HG03521 (cell line): Measurements from ENCODE around the gene LRRC8E.

ENCODE experiments used
- ATAC-seq: cut with Tn5 transposase; IDR thresholded peaks from one replicate; pipeline ENCODE4 v1.9.1; 2021; ENCODE audit warnings: mild to moderate bottlenecking, moderate library complexity; ENCODE audit not compliant: unreplicated experiment

The LRRC8E gene

GRCh38 chr19:7888145-7888825 lies at the start of gene LRRC8E:
LRRC8E (plus strand) TSS chr19:7888510; CDS start chr19:7895604, 7,094 bp downstream.
- no peak for ATAC-seq

- ATAC-seq, result no peak
These were observed 48.8 kb upstream of the LRRC8E start for GRCh38 chr19:7839476-7839875.

- no peak for ATAC-seq
These were observed 47.7 kb upstream of the LRRC8E start for GRCh38 chr19:7840629-7841028.

DNA sequence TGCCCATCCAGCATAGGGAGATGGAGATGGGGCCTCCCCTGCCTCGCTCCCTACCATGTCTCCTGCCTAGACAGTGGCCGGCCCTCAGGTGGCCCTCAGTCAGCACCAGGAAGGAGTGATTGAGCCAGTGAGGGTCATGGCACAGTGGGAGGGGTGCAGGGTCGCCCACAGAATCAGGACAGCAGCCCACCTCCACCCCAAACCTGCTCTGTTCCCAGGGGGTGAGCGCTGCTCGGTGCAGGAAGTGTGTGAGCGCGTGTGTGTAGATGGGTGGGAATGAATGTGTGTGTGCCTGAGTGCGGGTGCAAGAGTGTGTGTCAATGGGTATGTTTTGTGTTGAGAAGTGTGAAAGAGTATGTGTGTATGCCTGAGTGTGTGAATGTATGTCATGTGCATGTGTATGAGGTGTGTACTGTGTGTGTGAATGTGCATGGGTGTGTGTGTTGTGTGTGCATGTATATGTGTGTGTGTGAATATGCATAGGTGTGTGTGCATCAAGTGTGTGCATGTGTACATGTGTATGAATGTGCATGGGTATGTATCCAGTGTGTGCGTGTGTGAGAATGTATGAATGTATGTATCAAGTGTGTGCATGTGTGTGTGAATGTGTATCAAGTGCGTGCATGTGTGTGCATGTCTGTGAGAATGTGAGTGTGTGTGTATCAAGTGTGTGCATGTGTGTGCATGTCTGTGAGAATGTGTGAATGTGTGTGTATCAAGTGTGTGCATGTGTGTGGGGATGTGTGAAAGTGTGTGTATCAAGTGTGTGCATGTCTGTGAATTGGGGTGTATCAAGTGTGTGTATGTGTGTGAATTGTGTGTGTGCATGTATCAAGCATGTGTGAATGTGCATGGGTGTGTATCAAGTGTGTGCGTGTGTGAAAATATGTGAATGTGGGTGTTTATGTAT lies 46.3 kb upstream of the LRRC8E start:
- no peak for ATAC-seq

- ATAC-seq, result no peak
These were observed 45.5 kb upstream of the LRRC8E start for GRCh38 chr19:7842661-7843294.

DNA sequence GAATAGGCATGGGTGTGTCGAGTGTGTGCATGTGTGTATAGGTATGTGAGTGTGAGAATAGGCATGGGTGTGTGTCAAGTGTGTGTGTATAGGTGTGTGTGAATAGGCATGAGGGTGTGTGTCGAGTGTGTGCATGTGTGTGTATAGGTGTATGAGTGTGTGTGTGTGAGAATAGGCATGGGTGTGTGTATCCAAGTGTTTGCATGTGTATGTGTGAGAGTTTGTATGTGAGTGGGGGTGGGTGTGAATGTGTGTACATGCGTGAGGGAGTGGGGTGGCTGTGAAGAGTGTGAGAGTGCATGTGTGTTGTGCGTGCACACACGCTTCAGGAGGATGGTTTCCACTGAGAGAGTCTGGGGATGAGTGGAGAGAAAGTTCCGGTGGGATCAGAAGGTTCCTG lies 44.8 kb upstream of the LRRC8E start:
- ATAC-seq, result no peak

DNA sequence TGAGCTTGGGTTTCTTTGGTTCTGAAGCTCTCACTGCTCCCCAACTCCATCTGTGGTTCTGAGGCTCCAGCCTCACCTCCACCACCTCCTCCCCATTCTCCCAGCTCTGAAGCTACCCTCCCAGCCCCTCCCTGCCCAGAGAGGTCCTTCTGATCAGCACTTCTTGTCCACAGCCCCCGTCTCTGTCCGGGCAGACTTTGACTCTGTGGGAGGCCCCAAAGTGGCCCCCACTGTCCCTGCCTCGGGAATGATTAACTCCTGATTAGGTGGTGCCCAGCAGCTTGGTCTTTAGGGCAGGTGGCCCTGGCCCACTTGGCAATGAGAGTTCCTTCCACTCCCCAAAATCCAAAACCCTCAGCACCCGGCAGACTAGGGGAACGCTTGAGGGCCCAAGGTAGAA lies 43.9 kb upstream of the LRRC8E start:
- ATAC-seq, result no peak

DNA sequence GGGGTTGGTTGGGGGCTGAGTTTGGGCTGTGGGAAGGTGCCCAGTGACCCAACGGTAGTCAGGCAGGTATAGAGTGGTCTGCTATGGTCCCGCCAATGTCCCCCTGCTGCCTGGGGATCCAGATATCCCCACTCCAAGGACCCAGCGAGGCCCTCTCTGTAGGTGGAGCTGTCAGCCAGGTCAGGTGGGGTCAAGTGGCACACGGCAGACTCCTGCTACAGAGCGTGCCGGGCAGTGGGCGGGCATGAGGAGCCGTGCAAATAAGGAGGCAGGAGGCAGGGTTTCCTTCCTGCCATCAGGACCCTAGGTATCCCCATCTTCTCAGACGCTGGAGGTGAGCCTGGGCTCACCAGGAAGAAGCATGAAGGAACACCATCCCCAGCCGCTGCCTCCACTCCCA lies 43.4 kb upstream of the LRRC8E start:
- ATAC-seq, result no peak

- ATAC-seq, result no peak
These were observed 42.7 kb upstream of the LRRC8E start for GRCh38 chr19:7845390-7846154.

DNA sequence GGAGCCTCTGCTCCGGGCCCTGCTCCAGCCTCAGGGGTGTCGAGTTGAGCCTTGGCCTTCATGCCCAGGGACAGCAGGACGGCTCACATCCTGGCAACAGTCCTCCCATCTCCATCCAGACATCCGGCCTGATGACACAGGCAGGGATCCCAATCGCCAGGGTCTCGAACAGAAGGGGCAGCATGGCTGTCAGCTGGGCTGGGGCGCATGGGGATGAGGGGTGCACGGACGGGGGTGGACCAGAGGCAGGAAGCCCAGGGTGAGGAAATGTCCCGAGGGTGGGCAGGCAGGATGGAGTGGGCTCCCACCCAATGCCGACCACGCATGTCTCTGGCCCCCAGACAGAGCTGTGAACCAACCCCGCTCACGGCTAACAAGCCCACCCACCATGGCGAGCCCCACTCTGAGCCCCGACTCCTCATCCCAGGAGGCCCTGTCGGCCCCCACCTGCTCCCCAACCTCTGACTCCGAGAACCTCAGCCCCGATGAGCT lies 42.1 kb upstream of the LRRC8E start:
- no peak for ATAC-seq

DNA sequence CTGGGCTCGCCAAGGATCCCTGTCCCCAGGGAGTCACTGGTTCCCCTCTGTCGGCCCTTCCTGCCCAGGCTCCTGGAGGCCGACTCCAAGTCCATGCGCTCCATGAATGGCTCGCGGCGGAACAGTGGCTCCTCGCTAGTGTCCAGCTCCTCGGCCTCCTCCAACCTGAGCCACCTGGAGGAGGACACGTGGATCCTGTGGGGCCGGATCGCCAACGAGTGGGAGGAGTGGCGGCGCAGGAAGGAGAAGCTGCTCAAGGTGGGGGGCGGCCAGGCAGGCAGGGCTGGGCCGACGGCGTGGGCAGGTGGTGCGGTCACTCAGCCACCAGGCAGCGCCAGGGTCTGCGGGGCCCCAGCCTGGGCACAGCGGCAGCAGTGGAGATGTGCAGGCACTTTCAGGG lies 40.6 kb upstream of the LRRC8E start:
- no peak for ATAC-seq

GRCh38 chr19:7848779-7849457 lies 39.4 kb upstream of the LRRC8E start:
- no peak for ATAC-seq

- ATAC-seq, result no peak
These were observed 38.7 kb upstream of the LRRC8E start for GRCh38 chr19:7849631-7849999.

GRCh38 chr19:7850000-7850813 lies 38.1 kb upstream of the LRRC8E start:
- no peak for ATAC-seq

- no peak for ATAC-seq
These were observed 37.2 kb upstream of the LRRC8E start for GRCh38 chr19:7850945-7851622.

GRCh38 chr19:7851623-7852500 lies 36.4 kb upstream of the LRRC8E start:
- no peak for ATAC-seq

- ATAC-seq, result no peak
These were observed 35.2 kb upstream of the LRRC8E start for GRCh38 chr19:7852851-7853769.
